GM21390 (cell line): ENCODE measurements around the gene USP48.

Experiments
- ATAC-seq: cut with Tn5 transposase; IDR thresholded peaks from one replicate; pipeline ENCODE4 v1.9.1; 2021; ENCODE audit not compliant: unreplicated experiment

USP48 gene

DNA sequence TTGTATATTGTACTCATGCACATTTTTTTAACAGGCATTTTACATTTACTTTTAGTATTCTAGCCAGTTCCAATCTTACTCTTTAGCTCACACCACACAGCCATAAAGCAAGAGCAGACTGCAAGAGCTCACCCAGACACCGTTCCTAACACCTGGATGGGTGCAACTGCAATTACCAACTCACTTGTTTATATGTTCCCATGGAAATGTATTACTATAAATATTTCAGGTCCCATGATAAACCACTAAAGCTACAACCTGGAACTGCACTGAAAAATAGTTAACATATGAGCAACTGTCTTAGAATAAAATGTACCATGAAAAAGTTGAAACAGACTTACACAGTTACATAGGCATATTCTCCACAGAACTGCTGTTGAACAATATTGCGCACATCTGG is 30.8 kb downstream of the USP48 start:
- ATAC-seq, result no peak

DNA sequence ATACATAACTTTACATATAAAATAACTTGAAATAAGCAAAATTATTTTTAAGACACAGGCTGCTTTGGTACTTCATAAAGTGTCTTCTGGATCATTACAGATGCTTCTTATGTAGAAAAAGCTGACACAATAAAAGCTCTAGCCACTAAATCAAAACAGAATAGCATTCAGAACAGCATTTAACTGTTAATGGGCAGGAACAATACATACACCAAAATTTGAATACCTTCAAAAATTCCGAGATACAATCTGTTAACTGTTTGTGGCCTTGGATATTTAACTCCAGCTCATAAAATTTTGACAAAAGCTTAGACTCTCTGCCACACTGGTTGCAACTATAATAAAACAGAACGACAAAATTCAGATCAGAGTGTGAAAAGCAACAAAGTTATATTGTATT is 31.7 kb downstream of the USP48 start:
- no peak for ATAC-seq

DNA sequence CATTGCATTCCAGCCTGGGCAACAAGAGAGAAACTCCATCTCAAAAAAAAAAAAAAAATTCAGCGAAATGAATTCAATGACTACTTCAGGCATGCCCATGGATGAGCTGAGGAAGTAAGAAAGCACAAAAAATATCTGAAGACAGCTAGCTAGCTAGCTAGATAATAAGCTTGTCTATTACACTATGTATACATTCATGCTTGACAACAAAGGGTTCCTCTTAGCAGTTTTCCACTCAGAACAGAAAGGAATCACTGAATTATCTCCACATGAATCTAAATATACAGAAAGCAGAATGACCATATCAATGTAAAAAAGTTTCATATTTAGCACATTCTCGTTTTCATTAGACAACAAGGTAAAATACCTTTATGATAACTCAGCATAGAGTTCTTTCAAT is 32.1 kb downstream of the USP48 start:
- ATAC-seq, result no peak

DNA sequence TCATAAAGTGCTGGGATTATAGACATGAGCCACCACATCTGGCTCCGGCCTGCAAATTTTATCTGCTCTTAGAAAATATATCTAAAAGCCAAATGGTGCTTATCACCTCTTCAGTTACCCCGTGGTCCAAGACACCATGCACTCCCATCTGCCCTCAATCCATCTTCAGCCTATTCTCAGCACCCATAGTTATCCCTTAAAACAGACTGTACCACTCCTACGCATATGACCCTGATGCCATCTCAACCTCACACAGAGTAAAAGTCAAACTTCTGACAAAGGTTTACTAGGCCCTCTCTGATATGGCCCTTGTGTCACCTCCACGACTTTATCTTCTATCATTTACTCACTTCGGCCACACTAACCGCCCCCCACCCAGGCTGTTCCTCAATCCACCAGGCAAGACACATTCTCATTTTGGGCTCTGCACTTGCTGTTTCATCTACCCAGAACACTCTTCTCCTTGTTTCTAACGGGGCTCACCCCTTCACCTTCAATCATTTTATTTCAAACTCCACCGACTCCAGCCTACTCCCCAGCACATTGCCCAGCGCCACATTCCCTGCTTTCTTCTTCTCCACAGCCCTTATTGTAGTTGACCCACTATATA is 33.0 kb downstream of the USP48 start:
- ATAC-seq, result no peak

DNA sequence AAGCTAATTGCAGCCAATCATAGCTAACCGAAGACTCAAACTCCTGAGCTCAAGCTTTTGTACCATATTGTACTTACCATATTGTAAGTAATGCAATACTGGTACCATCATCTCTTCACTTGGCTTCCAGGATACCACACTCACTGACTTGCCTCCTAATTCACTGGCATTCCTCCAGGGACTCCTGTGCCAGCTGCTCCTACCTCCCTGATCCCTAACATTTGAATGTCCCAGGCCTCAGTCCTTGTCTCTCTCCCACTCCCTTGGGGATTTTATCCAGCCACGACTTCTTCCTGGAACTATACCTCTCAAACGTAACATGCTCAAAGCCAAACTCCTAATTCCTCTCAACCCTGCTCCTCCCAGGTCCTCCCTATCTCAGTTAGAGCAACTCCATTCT is 33.8 kb downstream of the USP48 start:
- no peak for ATAC-seq

DNA sequence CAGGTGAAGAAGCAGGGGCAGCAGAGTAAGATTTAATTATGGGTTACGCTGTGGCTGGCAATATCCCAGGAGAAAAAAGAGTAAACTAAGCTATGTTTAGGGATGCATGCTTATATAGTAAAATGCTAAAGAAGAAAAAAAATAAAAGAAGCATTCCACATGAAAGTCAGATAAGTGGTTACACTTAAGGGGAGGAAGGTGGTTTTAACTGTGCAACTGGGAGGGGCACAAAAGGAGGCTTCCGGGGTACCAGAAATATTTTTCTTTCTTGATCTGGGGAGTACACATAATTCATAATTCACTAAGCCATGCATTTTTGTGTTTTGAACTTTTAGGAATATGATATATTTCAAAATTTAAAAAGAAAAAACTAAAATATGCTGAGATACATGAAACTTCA is 39.5 kb downstream of the USP48 start:
- no peak for ATAC-seq

DNA sequence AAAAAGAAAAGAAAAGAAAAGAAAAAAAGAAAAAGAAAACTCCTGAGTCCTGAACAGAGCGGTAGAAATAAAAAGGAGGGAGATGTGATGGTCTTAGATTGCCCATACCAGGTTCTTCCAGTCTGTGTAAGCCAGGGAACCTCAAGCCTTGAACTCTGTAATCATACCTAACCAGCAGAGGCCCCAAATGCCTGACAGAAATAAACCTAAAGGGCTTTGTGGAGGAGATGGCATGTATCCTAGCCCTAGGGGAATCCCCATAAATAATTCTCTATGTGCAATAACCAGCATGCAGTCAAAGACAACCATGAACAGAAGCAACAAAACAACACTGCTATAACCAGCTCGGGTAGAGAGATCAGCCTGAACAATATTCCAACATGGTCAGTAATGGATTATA is 40.4 kb downstream of the USP48 start:
- ATAC-seq, result no peak

DNA sequence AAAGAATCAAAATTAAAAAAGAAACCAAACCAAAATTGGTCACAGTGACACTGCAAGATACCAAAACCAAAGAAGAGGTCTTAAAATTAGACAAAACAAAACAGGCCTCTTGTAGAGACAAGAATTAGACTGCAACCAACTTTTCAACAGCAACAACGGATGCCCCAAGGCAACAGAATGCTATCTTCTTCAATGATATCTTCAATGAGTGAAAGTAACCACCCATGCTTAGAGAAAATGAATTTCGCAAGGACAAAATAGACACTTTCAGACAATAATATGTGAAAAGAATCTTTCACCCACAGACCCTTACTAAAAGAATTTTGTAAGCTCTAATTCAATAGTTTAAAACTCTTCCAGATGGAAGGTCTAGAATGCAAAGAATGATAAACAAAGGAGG is 41.7 kb downstream of the USP48 start:
- ATAC-seq, result no peak

DNA sequence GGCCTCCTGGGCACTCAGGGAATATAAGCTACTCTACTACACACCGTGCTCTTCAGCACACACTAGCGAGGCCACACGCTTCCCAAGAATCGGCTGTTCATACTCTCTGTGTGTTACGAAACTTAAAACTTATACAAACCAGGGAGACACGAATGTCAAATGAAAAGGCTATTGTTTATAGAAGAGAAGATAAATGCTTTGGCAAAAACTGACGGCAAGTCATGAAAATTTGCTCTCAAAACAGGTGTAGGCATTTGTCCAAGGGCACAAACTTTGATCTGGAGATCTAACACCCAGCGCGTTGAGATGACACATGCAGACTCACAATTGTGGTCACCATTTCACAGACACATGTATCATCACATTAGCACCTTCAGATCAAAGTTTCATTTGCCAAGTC is 46.1 kb downstream of the USP48 start:
- no peak for ATAC-seq

DNA sequence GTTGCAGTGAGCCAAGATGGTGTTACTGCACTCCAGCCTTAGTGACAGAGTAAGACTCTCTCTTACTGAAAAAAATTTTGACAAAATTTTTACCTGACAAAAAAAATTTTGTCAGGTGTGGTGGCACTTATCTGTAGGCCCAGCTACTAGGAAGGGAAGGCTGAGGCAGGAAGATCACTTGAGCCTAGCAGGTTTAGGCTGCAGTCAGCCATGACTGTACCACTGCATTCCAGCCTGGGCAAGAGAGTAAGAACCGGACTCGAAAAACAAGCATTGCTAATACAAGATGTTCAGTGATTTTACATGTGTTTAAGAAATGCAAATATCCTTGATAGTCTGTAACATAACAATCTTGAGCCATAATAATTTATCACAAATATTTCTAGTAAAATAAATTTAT is 46.9 kb downstream of the USP48 start:
- no peak for ATAC-seq

DNA sequence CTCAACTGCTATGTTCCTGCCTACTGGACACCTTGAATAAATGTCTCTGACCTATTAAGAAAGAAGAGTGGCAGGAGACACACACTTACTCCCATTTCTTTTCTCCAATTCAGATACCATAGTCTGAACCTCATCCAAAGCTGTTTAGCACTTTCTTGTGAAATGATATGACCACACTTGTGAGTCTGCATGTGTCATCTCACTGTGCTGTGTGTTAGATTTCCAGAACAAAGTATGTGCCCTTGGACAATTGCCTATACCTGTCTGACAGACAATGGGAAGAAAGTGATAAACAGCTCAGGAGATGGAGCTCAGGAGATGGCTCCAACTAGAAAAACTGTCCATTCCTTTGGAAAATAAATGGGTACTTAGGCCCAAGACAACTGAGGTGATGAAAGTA is 48.4 kb downstream of the USP48 start:
- ATAC-seq, result no peak

DNA sequence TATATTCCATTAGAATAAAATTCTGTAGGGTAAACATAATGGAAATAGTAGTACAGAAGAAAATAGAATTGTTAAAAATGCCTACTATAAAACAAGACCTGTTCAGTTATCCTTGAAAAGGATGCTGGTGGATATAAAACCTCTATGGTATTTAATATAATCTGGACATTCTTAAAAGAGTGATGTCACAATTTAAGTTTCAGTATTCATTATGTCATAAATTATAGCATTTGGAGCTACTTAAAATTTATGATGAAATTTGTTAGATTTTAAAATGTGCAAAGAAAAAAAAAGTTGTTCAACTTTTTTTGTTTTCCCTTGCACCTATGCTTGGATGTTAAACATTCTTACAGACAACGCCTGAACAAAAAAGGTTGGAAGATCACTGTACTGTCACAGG is 50.3 kb downstream of the USP48 start:
- ATAC-seq, result no peak

DNA sequence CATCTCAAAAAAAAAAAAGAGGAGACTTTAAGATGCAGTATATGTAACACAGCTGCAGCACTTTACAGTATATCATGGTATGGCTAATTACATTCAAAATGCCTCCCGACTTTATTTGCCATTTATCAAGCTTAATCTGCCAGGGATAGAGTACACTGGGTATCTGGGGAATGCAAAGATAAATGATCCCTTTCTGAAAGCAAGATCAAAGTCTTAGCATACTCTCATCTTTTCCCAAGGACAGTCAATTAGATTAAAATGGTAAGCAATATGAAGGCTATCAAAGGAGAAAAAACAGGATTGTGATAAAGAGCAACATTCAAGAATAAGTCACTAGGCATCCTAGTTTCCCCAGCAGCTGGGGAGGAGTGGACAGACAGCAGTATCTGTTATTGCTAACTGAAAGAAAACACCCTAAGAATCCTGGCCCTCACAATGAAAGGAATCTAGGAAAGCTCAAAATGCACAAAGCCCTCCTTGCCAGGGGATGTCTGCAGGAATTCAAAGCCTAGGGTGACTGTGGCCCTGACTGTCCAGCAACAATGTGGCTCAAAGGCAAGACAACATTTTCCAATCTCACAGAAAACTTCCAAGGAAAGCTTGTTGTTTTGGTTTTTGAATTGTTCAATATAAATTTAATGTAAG is 57.1 kb downstream of the USP48 start:
- ATAC-seq, result no peak

DNA sequence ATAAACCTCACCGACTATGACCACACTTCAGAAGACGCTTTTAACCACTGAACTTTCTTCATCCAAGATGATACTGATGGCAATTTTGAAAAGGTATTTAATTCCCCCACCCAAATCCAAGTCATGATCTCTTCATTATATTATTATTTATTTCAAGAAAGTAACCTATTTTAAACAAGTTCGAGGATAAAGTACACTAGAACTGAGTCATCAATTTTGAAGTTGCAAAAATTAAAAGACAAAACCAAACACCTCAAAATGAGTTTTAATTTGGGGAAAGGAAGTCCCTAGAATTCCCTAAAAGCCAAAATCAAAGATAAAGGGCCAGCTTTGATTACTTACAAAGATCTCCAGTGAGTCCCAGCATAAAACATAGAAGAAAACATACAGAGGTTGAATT is 58.4 kb downstream of the USP48 start:
- ATAC-seq, result no peak

DNA sequence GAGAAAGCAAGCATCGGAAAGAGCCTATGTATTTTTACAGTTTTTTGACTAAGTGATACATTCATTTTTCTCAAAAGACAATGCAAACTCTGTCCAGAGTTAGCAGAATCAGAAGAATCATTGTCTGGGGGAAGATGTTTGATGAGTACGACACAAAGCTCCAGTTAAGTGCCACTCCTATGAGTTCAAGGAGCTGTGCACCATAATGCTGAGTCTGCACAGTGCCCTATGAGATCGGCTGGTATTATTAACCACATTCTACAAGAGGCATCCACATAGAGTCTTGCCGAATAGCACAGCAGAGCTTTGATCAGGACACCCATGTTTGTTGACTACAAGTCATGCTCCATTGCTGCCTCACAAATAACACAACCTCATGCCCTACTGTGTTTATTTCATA is 58.9 kb downstream of the USP48 start:
- ATAC-seq, result no peak

DNA sequence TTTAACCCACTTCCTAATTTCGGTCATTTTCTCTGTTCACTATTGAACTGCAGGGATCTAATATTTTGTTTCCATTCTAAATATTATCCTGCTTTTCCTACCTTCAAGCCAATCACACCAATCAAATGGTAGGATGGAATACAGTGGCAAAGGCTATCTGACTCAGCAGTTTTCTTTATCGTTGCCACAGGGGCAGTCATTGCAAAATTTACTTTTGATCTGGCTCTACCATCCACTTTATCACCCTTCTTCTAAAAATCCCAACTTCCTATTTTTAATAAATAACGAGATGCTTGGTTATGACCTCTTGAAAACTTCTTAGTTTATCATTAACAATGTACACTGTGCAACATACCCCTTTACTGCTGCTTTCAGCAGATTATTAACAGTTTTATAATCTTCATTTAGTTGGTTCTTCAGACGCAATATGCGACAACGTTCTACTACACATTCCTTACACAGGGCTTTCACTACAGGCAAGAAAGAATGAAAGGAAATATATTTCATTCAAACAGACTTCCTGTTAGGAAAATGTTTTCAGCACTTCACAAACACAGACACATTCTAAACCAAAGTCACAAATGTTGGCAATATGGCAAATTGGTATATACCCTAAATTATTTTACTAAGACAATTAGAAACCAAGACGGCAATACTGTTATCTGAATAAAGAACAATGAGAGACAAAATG is 61.5 kb downstream of the USP48 start:
- no peak for ATAC-seq

DNA sequence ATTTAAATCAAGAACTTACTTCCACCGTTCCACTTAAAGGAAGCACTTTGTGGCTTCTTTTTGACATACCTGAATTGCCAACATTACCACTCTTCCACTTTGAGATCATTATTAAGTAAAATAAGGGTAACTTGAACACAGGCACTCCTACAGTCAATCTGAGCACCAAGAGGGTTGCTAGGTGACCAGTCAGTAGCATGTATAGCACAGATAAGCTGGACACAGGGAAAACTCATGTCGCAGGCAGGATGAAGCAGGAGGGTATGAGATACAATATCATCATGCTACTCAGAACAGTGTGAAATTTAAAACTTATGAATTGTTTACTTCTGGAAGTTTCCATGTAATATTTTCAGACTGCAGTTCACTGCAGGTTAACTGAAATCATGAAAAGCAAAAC is 66.8 kb downstream of the USP48 start:
- no peak for ATAC-seq

DNA sequence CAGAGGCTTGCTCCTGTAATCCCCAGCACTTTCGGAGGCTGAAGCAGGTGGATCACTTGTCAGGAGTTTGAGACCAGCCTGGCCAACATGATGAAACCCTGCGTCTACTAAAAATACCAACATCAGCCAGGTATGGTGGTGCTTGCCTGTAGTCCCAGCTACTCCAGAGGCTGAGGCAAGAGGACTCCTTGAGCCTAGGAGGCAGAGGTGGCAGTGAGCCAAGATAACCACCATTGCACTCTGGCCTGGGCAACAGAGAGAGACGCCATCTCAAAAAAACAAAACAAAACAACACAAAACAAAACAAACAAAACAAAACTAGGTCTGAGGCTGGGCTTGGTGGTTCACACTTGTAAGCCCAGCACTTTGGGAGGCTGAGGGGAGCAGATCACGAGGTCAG is 75.1 kb downstream of the USP48 start:
- no peak for ATAC-seq

DNA sequence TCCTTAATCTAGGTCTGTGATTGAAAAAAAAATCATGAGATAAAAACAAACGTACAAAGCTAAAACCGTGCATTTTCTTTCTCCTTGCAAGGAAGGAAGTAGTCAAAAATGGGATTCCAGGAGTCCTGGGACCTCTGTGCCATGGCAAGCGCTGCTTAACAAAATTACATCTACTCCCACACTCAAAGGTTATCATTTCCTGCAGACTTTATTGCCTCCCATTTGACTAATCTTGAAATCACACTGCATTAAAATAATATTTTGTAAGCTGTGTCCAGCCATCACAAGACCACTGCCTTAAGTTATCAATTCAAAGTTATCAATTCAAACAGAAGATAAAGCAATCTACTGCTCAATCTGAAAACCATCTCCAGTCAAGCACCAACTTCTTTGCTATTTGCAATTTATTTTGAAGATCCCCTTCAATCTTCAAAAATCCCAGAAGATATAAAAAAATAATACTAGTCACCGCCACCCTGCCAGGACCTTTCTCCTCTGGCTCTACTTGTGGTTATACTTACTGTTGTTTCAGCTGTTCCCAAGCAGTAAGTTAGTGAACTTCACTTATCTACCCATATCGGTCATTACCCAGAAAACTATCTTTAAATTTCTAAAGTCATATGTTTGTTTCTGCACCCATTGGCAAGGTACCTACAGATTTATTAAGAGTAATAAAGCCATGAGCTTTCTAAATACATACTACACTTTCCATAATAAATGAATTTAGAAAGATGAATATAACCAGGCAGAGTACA is 75.7 kb downstream of the USP48 start:
- no peak for ATAC-seq

DNA sequence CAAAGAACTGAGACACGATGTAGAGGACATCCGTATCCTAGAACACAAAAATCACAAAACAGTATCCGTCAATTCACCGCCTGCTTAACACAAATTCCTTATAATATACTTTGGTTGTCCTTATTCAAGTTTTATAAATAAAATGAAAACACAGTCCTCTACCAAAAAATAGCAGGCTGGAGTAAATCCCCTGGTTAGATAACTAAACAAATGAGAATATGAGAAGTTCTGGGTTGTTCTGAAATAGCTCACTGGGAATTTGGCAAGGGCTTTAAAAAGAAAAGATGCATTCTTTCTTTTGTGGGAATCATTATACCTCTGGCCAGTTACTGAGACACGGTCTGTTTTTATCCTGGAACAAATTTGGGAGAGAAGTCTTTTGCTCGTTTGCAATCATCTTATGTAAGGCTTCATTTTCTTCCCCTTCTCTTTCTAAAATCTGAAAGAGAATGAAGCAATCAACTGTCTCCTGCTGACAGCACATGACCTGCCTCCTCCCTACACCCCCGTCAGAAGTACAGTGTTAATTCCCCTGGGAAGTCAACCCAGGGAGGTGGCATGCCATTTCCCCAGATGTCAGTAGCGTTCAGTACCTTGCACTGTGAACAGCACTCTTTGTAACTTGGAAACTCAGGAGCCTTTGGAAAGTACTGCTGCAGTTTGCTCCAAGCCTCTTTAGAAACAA is 76.7 kb downstream of the USP48 start:
- no peak for ATAC-seq

DNA sequence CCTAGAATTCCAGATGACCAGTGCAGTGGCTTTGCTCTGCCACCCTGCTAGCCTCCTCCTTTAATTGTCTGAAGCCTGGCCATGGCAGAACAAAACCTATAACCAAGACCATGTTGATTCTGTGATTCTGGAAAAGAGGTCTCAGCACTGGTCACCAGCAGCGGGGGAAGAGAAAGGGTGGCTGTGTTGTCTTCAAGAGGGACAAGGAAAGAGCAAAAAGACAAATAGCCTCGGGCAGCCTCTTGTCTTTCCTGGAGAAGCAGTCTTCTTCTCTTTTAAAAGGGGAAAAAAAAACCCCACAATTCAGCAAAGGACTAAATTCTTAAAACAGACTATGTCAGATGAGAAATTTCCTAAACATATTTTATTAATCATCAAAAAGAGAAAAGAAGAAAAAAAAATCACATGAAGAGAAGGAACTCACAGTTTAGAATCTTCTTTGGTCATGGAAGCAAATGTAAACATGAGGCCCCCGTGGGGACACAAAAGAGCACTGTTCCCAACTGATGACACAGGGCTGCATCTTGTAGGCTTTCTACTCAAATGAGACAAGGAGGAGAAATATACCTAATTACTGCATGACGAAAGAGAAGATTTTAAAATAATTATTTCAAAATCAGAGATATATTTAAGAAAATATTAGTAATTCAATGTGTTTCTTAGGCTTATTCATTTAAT is 77.5 kb downstream of the USP48 start:
- no peak for ATAC-seq
